Ishikawa (cell line): ENCODE results near the gene RSBN1L.

Source experiments
- CREB1 ChIP-seq: IDR thresholded peaks from 2 replicates; pipeline ENCODE4 v1.6.1; 2012; ENCODE audit warnings: low read depth
- EGR1 ChIP-seq: IDR thresholded peaks from 2 replicates; pipeline ENCODE4 v1.6.1; 2012
- EP300 ChIP-seq: IDR thresholded peaks from 2 replicates; pipeline ENCODE4 v1.6.1; 2012; ENCODE audit warnings: borderline replicate concordance
- FOXM1 ChIP-seq: IDR thresholded peaks from 2 replicates; pipeline ENCODE4 v1.6.1; 2012; ENCODE audit warnings: low read depth, borderline replicate concordance
- TAF1 ChIP-seq: IDR thresholded peaks from 2 replicates; pipeline ENCODE4 v1.6.1; 2012; ENCODE audit warnings: low read depth, mild to moderate bottlenecking
- YY1 ChIP-seq: IDR thresholded peaks from 2 replicates; pipeline ENCODE4 v1.6.1; 2012; ENCODE audit warnings: low read depth
- ZBTB7A ChIP-seq: IDR thresholded peaks from 2 replicates; pipeline ENCODE4 v1.6.1; 2012; ENCODE audit warnings: low read depth
- TF ChIP-seq, protein P1 (sequence below): IDR thresholded peaks from 2 replicates; pipeline ENCODE4 v1.6.1; 2012; ENCODE audit warnings: low read depth, mild to moderate bottlenecking
- TF ChIP-seq, protein P2 (sequence below): IDR thresholded peaks from 2 replicates; pipeline ENCODE4 v1.6.1; 2012

DNA sequence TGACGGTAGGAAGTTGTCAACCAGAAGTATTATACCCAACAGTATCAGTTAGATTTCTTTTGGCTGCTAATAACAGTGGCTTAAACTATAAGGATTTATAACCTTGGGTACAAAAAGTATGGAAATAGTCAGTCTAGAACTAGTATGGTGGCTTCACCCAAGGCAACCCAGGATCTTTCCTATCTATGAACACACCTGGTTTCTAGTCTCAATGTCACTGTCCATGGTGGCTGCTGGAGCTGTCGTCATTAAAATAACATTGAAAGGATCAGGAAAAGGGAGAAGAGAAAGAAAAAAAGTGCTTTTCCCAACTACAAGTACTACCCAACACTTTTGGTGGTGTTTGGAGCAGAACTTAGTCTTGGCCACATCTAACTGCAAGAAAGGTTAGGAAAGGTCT, 130.0 kb downstream of the RSBN1L start:
- TF ChIP-seq, protein P1, sequence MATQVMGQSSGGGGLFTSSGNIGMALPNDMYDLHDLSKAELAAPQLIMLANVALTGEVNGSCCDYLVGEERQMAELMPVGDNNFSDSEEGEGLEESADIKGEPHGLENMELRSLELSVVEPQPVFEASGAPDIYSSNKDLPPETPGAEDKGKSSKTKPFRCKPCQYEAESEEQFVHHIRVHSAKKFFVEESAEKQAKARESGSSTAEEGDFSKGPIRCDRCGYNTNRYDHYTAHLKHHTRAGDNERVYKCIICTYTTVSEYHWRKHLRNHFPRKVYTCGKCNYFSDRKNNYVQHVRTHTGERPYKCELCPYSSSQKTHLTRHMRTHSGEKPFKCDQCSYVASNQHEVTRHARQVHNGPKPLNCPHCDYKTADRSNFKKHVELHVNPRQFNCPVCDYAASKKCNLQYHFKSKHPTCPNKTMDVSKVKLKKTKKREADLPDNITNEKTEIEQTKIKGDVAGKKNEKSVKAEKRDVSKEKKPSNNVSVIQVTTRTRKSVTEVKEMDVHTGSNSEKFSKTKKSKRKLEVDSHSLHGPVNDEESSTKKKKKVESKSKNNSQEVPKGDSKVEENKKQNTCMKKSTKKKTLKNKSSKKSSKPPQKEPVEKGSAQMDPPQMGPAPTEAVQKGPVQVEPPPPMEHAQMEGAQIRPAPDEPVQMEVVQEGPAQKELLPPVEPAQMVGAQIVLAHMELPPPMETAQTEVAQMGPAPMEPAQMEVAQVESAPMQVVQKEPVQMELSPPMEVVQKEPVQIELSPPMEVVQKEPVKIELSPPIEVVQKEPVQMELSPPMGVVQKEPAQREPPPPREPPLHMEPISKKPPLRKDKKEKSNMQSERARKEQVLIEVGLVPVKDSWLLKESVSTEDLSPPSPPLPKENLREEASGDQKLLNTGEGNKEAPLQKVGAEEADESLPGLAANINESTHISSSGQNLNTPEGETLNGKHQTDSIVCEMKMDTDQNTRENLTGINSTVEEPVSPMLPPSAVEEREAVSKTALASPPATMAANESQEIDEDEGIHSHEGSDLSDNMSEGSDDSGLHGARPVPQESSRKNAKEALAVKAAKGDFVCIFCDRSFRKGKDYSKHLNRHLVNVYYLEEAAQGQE = peak; percentile 73
- TF ChIP-seq EP300 (no peak), CREB1 (no peak), FOXM1 (no peak), EGR1 (no peak), ZBTB7A (no peak), TAF1 (no peak), YY1 (no peak)
- TF ChIP-seq, protein P2, sequence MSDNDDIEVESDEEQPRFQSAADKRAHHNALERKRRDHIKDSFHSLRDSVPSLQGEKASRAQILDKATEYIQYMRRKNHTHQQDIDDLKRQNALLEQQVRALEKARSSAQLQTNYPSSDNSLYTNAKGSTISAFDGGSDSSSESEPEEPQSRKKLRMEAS = no peak
